HTR-8/SVneo (cell line): ENCODE results near the gene P2RY2.

ENCODE experiments used
- DNase-seq: peaks from one replicate; pipeline ENCODE4 v3.0.0; 2011; ENCODE audit warnings: low spot score, mixed read lengths; ENCODE audit not compliant: insufficient read length
- FAIRE-seq: peaks from 2 replicates; lab custom pipeline; 2011; peaks lifted over from hg19 to GRCh38; lab: Jason Lieb, UNC

The P2RY2 gene

DNA sequence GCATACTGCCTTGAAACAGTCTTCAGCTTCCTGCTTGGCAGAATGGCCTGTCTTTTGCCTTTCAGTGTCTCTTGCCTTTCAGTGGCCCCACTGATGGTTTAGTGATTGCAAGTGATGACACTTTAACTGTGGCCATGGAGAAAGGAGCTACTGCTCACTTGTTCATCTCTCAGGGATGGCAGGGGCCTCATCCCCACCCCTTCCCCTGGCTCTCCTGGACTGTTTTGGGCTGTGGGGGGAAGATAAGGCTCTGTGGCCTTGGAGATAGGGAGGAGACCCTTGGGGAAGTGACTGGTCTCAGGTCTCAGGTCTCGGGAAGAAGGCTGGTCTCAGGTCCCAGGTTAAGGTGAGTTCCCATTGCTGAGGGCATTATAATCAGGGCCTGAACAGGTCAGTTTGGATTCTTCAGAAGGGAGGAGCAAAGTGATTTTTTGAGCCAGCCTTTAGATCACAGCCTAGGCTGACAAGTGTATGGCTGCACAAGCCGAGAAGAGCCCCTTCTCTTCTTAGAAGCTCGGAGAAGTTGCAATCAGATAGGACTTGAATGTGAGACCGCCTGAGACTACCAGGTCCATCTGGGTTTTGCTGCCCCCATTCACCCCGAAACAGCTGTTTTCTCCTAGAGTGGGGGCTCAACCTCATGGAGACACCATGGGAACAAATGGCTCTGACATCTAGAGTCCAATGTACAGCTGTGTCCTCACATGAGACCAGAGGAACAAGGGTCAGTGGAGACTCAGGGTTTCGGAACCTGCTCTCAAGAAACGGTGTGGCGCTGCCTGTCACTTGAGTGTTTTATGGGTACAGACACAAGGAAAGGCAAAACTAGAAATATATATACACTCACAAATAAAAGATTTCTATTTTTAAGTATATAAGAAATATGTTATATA lies 15.9 kb upstream of the P2RY2 start:
- no peak for DNase-seq
- FAIRE-seq, result no peak

DNA sequence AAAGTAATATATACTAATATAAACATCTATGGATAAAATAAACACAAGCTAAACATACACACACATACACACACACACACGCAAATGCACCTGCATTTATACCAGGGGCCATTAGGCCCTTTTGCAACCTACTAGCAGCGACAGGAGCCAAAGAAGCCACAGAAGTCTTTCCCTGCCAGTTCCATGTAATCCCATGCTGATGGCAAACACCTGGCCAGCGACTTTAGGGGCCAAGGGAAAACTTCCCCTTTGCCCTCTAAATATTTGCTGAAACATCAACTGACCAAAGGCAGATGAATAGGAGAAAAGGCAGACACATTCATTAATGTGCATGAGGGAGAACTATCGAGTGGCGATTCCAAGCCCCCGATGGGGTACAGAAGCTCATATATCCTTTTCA lies 14.8 kb upstream of the P2RY2 start:
- FAIRE-seq (no peak), DNase-seq (no peak)

DNA sequence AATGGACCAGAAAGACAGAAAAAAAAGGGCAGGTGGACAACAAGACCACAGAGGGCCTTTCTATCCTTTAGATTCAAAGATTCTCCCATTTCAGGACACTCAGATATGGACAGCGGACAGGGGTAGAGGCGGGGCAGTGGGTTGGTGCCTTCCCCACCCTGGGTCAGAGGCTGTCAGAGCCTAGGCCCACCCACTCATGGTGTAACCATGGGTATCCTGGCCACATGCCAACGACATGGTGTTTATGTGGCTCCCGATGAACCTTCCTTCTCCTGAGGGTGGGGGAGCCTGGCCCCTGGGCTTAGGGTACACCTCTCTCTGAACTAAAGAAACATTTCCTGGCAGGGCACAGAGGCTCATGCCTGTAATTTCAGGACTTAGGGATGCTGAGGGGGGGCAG lies 14.3 kb upstream of the P2RY2 start:
- FAIRE-seq, result no peak
- no peak for DNase-seq

GRCh38 chr11:73204711-73205121 lies 13.4 kb upstream of the P2RY2 start:
- no peak for DNase-seq
- no peak for FAIRE-seq

DNA sequence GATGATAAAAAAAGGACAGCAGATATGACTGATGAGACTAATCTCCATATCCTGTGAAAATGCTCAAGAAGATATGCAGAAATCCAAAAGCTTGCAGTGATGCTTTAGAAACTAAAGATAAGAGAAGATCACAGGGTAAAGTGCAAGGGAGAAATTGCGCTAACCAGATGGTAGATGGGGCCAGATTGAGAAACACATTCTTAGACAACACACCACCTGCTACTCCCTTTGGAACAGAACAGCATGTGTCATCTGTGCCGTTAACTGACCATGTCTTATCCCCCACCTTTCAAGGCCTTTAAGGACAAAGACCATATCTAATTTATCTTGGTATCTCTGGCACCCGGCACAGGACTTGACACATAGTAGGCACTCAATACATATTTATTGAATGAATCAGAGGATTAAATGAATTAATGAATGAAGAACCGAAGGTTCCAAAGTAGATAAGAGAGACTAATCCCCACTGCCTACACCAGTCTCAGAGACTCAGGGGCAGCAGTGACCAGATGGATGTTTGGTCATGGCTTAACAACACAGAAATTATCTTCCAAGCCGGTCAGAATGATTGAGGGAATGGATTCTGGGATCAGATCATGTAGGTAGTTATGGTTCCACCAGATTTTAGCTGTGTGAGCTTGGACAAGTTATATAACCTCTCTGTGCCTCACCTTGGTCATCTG lies 12.3 kb upstream of the P2RY2 start:
- DNase-seq, result no peak
- FAIRE-seq, result no peak

DNA sequence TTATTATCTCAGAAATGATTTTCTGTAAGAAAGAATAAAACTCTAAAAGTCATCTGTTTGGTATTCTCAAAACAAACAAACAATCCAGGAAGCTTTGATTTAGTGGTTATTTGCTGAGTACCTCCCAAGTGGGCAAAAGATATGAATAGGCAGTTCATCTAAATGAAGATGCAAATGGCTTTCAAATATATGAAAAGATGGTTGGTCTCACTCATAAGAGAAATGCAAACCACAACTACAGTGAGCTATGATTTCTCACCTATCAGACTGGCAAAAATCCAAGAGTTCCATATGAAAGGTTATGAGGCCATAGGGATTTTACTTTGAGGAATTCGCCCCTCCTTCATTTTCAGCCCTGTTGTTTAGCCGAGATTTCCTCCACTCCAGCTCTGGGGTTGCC lies 11.3 kb upstream of the P2RY2 start:
- DNase-seq (no peak), FAIRE-seq (no peak)

DNA sequence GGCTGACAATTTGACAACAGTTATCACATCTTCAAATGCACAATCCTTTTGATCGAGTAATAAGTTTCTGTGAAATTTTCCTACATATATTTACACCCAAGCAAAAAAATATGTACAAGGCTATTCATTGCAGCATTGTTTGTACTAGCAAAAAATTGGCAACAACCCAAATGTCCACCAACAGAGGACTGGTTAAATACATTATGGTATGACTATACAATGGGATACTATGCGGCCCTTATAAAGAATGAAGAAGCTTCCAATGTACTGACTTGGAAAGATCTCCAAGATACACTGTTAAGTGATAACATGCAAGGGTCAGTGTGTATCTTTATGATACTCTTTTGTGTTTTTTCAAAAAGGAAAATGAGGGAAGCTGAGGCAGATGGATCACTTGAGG lies 8.2 kb upstream of the P2RY2 start:
- FAIRE-seq (no peak), DNase-seq (no peak)

DNA sequence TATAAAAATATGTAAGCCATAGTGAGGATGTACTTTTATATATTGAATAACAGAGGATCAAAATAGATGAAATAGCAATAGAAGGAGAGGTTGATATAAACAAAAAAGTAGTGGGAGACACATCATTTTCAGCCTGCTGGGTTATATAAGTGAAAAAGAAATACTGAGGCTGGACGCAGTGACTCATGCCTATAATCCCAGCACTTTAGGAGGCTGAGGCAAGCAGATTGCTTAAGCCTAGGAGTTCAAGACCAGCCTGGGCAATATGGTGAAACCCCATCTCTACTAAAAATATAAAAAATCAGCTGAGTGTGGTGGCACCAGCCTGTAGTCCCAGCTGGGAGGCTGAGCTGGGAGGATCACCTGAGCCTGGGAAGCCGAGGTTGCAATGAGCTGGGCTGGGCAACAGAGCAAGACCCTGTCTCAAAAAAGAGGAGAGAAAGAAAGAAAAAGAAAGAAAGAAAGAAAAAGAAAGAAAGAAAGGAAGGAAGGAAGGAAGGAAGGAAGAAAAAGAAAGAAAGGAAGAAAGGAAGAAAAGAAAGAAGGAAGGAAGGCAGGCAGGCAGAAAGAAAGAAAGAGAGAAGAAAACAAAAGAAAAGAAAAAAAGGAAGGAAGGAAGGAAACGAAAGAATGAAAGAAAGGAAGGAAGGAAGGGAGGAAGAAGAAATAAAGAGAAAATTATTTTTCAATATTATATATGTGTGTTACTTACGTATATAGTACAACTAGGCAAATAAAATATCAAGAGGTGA lies 7.0 kb upstream of the P2RY2 start:
- FAIRE-seq, result peak; percentile 31
- no peak for DNase-seq

GRCh38 chr11:73213196-73214143 lies 4.6 kb upstream of the P2RY2 start:
- no peak for DNase-seq
- no peak for FAIRE-seq

DNA sequence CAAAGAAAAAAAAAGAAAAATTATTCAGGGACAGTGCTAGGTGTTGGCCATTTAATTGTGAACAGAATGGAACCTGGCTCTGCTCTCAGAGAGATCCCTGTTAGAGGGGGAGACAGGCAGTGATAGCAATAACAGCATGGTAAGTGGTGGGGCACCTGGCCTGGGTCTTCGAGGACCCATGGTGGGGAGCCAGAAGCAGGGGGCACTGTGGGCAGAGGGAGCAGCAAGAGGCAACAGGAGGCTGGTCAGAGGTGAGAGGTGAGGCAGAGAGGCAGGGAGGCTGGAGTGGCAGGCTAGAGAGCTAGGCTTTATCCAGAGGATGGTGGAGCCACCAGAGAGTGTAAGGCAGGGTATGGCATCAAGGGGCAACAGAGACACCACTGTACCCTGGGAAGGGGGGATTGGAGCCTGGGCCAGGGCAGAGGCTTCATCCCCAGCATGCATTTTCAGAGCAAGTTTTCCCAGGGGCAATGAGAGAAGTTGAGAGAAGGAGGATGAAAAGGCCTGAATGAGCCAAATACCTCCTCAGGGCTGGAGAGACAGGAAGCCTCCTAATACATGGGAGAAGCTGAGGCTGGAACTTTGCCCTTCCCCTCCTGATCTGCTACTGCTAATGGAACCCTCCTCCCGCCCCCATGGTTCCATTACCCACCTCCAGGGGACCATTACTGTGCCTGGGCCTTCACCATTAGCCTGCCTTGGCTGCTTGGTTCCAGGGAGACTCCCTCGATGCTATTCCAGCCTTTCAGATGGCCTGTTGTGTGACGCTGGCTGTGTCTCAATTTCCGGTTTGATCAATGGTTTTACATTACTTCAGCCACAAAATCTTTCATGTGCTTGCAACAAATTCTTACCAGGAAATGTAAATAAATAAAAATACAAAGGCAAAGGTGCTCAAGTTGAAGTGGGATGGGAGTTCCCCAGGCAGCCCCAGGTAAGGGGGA lies 2.6 kb upstream of the P2RY2 start:
- FAIRE-seq, result no peak
- no peak for DNase-seq

GRCh38 chr11:73216465-73216864 lies 1.6 kb upstream of the P2RY2 start:
- FAIRE-seq (no peak), DNase-seq (no peak)

DNA sequence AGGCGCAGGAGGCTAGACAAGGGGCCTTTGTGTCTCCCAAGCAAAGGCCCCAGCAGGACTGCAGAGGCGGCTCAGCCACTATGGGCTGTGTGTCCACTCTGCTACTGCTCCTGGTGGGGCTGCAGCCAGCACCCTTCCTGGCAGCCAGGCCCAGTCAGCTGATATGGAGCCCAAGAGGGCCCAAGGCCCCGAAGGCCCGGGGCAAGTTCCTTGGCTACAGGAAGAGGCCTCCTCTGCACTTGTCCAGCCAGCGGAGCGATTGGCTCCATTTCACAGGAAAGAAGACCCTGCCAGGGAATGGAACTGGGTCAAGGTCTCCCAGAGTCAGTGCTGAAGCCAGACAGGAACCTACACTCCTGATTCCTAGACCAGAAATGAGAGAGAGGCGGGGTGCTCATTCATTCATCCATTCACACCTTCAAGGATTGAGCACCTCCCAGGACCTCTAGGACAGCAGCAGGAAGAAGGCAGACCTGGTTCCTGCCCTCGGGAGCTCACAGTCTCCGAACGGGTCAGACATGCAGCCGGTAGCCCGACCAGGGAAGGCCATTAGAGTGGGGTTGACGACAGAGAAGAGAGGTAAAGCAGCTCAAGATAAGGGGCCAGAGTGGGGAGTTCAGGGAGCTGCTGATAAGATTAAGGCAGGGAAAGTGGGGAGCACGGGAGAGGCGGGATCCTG lies 811 bp upstream of the P2RY2 start:
- FAIRE-seq (no peak), DNase-seq (no peak)

- FAIRE-seq (no peak), DNase-seq (no peak)
Observed at GRCh38 chr11:73217810-73218105, 323 bp upstream of the P2RY2 start.

- FAIRE-seq (no peak), DNase-seq (no peak)
Observed at GRCh38 chr11:73218830-73219215, 742 bp downstream of the P2RY2 start.

- FAIRE-seq (no peak), DNase-seq (no peak)
Observed at GRCh38 chr11:73219396-73220285, 1.6 kb downstream of the P2RY2 start.

- no peak for DNase-seq
- no peak for FAIRE-seq
Observed at GRCh38 chr11:73221451-73221850, 3.4 kb downstream of the P2RY2 start.

GRCh38 chr11:73221996-73222395 lies 3.9 kb downstream of the P2RY2 start:
- DNase-seq, result no peak
- FAIRE-seq, result no peak
